ENCODE results near the gene SORCS2.

SORCS2 gene

DNA sequence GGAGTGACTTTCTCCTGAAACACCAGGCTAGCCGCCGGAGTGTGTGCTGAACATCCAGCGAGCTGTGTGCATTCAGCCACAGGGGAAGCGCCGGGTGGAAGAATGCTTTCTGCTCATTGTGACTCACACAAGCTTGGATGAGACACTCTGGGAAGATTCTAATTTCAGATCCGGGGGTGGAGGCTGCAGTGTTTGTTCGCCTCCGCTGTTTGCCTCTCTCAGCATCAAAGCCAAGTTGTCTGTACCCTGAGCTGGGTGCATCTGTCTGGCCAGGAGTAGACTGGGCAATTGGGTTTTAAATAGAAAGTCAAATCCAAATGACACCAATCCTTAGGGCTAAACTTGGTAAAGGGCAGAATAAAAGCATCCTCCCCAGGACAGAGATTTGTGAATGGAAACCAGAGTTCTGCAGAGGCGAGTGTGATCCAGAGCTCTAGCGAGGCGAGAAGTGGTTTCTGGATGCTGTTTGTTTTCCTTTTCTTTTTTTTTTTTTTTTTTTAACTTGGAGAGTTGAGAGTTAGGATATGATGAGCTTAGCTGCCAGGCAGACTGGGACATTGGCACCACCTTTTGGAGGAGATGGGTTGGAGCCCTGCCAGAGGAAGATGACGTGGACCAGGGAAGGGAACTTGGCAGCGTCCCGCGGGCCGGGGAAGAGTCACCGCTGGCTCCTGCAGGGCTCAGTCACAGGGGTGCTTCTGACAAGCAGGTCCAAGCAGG is 438.4 kb downstream of the SORCS2 start:
- DNase-seq (ENCODE audit: low read depth) = no peak
- TF ChIP-seq POLR2A (IDR thresholded peaks at IDR 0.05; ENCODE audit: extremely low read depth, insufficient read length) = no peak
- TF ChIP-seq MYC (IDR thresholded peaks at IDR 0.05; ENCODE audit: low read depth, low read length) = no peak
- TF ChIP-seq, protein P1, sequence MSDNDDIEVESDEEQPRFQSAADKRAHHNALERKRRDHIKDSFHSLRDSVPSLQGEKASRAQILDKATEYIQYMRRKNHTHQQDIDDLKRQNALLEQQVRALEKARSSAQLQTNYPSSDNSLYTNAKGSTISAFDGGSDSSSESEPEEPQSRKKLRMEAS (IDR thresholded peaks at IDR 0.05; ENCODE audit: low read depth, low read length) = no peak
- TF ChIP-seq, protein P2, sequence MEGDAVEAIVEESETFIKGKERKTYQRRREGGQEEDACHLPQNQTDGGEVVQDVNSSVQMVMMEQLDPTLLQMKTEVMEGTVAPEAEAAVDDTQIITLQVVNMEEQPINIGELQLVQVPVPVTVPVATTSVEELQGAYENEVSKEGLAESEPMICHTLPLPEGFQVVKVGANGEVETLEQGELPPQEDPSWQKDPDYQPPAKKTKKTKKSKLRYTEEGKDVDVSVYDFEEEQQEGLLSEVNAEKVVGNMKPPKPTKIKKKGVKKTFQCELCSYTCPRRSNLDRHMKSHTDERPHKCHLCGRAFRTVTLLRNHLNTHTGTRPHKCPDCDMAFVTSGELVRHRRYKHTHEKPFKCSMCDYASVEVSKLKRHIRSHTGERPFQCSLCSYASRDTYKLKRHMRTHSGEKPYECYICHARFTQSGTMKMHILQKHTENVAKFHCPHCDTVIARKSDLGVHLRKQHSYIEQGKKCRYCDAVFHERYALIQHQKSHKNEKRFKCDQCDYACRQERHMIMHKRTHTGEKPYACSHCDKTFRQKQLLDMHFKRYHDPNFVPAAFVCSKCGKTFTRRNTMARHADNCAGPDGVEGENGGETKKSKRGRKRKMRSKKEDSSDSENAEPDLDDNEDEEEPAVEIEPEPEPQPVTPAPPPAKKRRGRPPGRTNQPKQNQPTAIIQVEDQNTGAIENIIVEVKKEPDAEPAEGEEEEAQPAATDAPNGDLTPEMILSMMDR (IDR thresholded peaks at IDR 0.05; ENCODE audit: low read depth, low read length) = no peak
- H3K4me3 ChIP-seq (ENCODE audit: low read depth, low read length) = no peak overlapping the region

- no peak for TF ChIP-seq MYC (IDR thresholded peaks at IDR 0.05; ENCODE audit: low read depth, low read length)
- TF ChIP-seq, protein P1 (IDR thresholded peaks at IDR 0.05; ENCODE audit: low read depth, low read length) = no peak
- TF ChIP-seq, protein P2 (IDR thresholded peaks at IDR 0.05; ENCODE audit: low read depth, low read length) = no peak
- no peak for TF ChIP-seq POLR2A (IDR thresholded peaks at IDR 0.05; ENCODE audit: extremely low read depth, insufficient read length)
- no peak overlapping the region for H3K4me3 ChIP-seq (ENCODE audit: low read depth, low read length)
- no peak for DNase-seq (ENCODE audit: low read depth)
Measured at GRCh38 chr4:7631288-7632014, 439.1 kb downstream of the SORCS2 start.

GRCh38 chr4:7632341-7632740 is 440.0 kb downstream of the SORCS2 start:
- DNase-seq (ENCODE audit: low read depth) = no peak
- H3K4me3 ChIP-seq (ENCODE audit: low read depth, low read length) = no peak overlapping the region
- no peak for TF ChIP-seq MYC (IDR thresholded peaks at IDR 0.05; ENCODE audit: low read depth, low read length)
- TF ChIP-seq, protein P1 (IDR thresholded peaks at IDR 0.05; ENCODE audit: low read depth, low read length) = no peak
- no peak for TF ChIP-seq POLR2A (IDR thresholded peaks at IDR 0.05; ENCODE audit: extremely low read depth, insufficient read length)
- TF ChIP-seq, protein P2 (IDR thresholded peaks at IDR 0.05; ENCODE audit: low read depth, low read length) = no peak

- TF ChIP-seq, protein P2 (IDR thresholded peaks at IDR 0.05; ENCODE audit: low read depth, low read length) = no peak
- TF ChIP-seq, protein P1 (IDR thresholded peaks at IDR 0.05; ENCODE audit: low read depth, low read length) = no peak
- TF ChIP-seq MYC (IDR thresholded peaks at IDR 0.05; ENCODE audit: low read depth, low read length) (no peak), POLR2A (IDR thresholded peaks at IDR 0.05; ENCODE audit: extremely low read depth, insufficient read length) (no peak)
- no peak overlapping the region for H3K4me3 ChIP-seq (ENCODE audit: low read depth, low read length)
- no peak for DNase-seq (ENCODE audit: low read depth)
Measured at GRCh38 chr4:7632971-7633370, 440.6 kb downstream of the SORCS2 start.

DNA sequence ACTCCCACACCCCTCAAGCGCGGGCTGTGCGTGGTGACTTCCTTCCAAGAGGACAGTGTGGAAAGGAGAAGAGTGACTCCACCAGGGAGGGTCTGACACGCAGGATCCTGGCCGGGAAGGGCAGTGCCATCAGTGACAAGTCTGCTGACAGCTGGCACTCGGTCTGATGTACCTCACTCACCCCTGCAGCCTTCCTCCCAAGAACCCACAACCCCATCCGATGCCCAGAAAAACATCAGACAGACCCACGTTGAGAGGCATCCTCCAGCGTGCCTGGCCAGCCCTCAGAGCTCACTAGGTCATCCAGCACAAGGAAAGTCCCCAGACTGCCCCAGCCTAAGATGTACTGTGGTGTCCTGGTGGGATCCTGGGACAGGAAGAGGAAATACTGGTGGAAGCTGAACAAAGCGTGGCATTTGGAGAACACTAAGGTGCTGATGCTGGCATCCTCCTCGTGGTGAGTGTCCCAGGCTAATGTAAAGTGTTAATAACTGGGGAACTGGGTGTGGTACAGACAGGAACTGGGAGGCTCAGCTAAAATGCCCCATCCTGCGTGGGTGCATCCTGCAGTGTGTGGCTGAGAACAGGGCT is 442.4 kb downstream of the SORCS2 start:
- TF ChIP-seq, protein P2 (IDR thresholded peaks at IDR 0.05; ENCODE audit: low read depth, low read length) = no peak
- TF ChIP-seq POLR2A (IDR thresholded peaks at IDR 0.05; ENCODE audit: extremely low read depth, insufficient read length) = no peak
- TF ChIP-seq MYC (IDR thresholded peaks at IDR 0.05; ENCODE audit: low read depth, low read length) = no peak
- TF ChIP-seq, protein P1 (IDR thresholded peaks at IDR 0.05; ENCODE audit: low read depth, low read length) = no peak
- no peak for DNase-seq (ENCODE audit: low read depth)
- H3K4me3 ChIP-seq (ENCODE audit: low read depth, low read length) = no peak overlapping the region
